ENCODE data around the gene RNASE7. TPM values are rescaled to one million over a fixed set of nuclear protein-coding genes. Genes with fewer than 3 reads are reported as not detected.

RNASE7 gene
- total RNA-seq, 1 donor from 2014 or later, result 0.86 TPM

- no peak for DNase-seq (ENCODE audit: low read depth)
- TF ChIP-seq CTCF (conservative IDR thresholded peaks at IDR 0.05; ENCODE audit: low read depth, low read length), result no peak
- no peak overlapping the region for H3K4me3 ChIP-seq (ENCODE audit: low read depth, low read length)
Measured at GRCh38 chr14:21053184-21054122, 11.3 kb downstream of the RNASE7 start.

GRCh38 chr14:21054123-21054767 is 12.1 kb downstream of the RNASE7 start:
- no peak for TF ChIP-seq CTCF (conservative IDR thresholded peaks at IDR 0.05; ENCODE audit: low read depth, low read length)
- no peak for DNase-seq (ENCODE audit: low read depth)
- no peak overlapping the region for H3K4me3 ChIP-seq (ENCODE audit: low read depth, low read length)

- no peak for DNase-seq (ENCODE audit: low read depth)
- TF ChIP-seq CTCF (conservative IDR thresholded peaks at IDR 0.05; ENCODE audit: low read depth, low read length), result no peak
- H3K4me3 ChIP-seq (ENCODE audit: low read depth, low read length), result no peak overlapping the region
Measured at GRCh38 chr14:21054768-21055145, 12.6 kb downstream of the RNASE7 start.

GRCh38 chr14:21055432-21056117 is 13.4 kb downstream of the RNASE7 start:
- DNase-seq (ENCODE audit: low read depth), result no peak
- no peak for TF ChIP-seq CTCF (conservative IDR thresholded peaks at IDR 0.05; ENCODE audit: low read depth, low read length)
- no peak overlapping the region for H3K4me3 ChIP-seq (ENCODE audit: low read depth, low read length)

GRCh38 chr14:21056520-21057163 is 14.5 kb downstream of the RNASE7 start:
- no peak overlapping the region for H3K4me3 ChIP-seq (ENCODE audit: low read depth, low read length)
- TF ChIP-seq CTCF (conservative IDR thresholded peaks at IDR 0.05; ENCODE audit: low read depth, low read length), result no peak
- DNase-seq (ENCODE audit: low read depth), result no peak

GRCh38 chr14:21057803-21058675 is 15.9 kb downstream of the RNASE7 start, which contains the start of gene RNASE8:
TSS of gene RNASE8 (plus strand) at chr14:21057822. CDS start at chr14:21057893, 71 bp downstream.
- H3K4me3 ChIP-seq (ENCODE audit: low read depth, low read length), result no peak within 1 kb of the TSS
- no peak for TF ChIP-seq CTCF (conservative IDR thresholded peaks at IDR 0.05; ENCODE audit: low read depth, low read length)
- DNase-seq (ENCODE audit: low read depth), result no peak
